CD4-positive, alpha-beta T cell (primary cell): Measurements from ENCODE around the gene ZFYVE27. TPM values are rescaled to one million over a fixed set of nuclear protein-coding genes. Genes with fewer than 3 reads are reported as not detected.

ENCODE experiments used
- ATAC-seq: fragments of 200-7000 bp; cut with Tn5 transposase; one replicate; pipeline ENCODE4 v1.10.0; 2022; ENCODE audit warnings: mild to moderate bottlenecking; ENCODE audit not compliant: poor library complexity
- CTCF ChIA-PET: fragments of 350-600 bp; sonication (Branson Sonifier 250); formaldehyde crosslinking; loops from one replicate; lab custom pipeline; 2021; ENCODE audit warnings: antibody characterized with exemption, inconsistent platforms; lab: Charles Lee
- POLR2A ChIA-PET: fragments of 350-600 bp; sonication (Branson Sonifier 250); formaldehyde crosslinking; loops from one replicate; lab custom pipeline; 2021; ENCODE audit warnings: antibody characterized with exemption, inconsistent platforms; lab: Charles Lee
- DNase-seq, 14 experiments: peaks; one replicate each; pipeline ENCODE4 v3.0.0-alpha.2; 2013 to 2020; ENCODE audit warnings: mixed read lengths in 2 of 14
- H3K27ac ChIP-seq, 2 donors: one replicate each; pipeline versions ENCODE4 v1.5.1 to v1.7.0; 2013; ENCODE audit warnings: low read length in 2 of 2, low read depth in 1 of 2, mild to moderate bottlenecking in 1 of 2
- H3K27me3 ChIP-seq, 2 experiments: 1 replicate in 1 of 2; 2 replicates in 1 of 2; pipeline versions ENCODE4 v1.6.1 to v1.7.0; 2013; ENCODE audit warnings: low read length in 2 of 2, control low read depth in 1 of 2, mild to moderate bottlenecking in 1 of 2, moderate library complexity in 1 of 2; ENCODE audit not compliant: insufficient read depth in 2 of 2, control insufficient read depth in 1 of 2
- H3K36me3 ChIP-seq: one replicate; pipeline ENCODE4 v1.6.1; 2013; ENCODE audit warnings: low read length, control low read depth; ENCODE audit not compliant: insufficient read depth
- H3K4me1 ChIP-seq: one replicate; pipeline ENCODE4 v1.6.1; 2013; ENCODE audit warnings: low read length, control low read depth; ENCODE audit not compliant: insufficient read depth
- H3K4me3 ChIP-seq: one replicate; pipeline ENCODE4 v1.5.1; 2013; ENCODE audit warnings: mild to moderate bottlenecking, low read length, moderate library complexity
- H3K9me3 ChIP-seq, 2 experiments: 1 replicate in 1 of 2; 2 replicates in 1 of 2; pipeline versions ENCODE4 v1.6.1 to v1.7.0; 2013; ENCODE audit warnings: low read length in 2 of 2, mild to moderate bottlenecking in 2 of 2, control low read depth in 1 of 2, moderate library complexity in 1 of 2; ENCODE audit not compliant: control insufficient read depth in 1 of 2, insufficient read depth in 1 of 2
- H3K27ac Mint-ChIP-seq: one replicate; pipeline ENCODE4 v1.8.0; 2020; ENCODE audit warnings: mixed read lengths
- H3K27me3 Mint-ChIP-seq: one replicate; pipeline ENCODE4 v1.8.0; 2021; ENCODE audit warnings: mixed read lengths
- H3K36me3 Mint-ChIP-seq: one replicate; pipeline ENCODE4 v1.8.0; 2021; ENCODE audit warnings: low read depth, mixed read lengths
- H3K4me1 Mint-ChIP-seq: one replicate; pipeline ENCODE4 v1.8.0; 2021; ENCODE audit warnings: low read depth, mixed read lengths
- H3K4me3 Mint-ChIP-seq: one replicate; pipeline ENCODE4 v1.8.0; 2020; ENCODE audit warnings: mild to moderate bottlenecking, mixed read lengths
- H3K9me3 Mint-ChIP-seq: one replicate; pipeline ENCODE4 v1.8.0; 2020; ENCODE audit warnings: mixed read lengths
- intact Hi-C, 2 experiments: fragments of 100-400 bp; cut with DNase I in 1 of 2; cut with micrococcal nuclease in 1 of 2; formaldehyde crosslinking; loops; one replicate each; pipeline versions ENCODE4 v1.15.1 to v1.9.0; 2023 to 2025; cut with DNase I, micrococcal nuclease
- total RNA-seq, 174 experiments: library from RNA in 2 of 174; stranded (reverse) in 2 of 174; gene quantifications; one replicate each; pipeline ENCODE4 v1.2.3 and lab custom pipeline; 2021 to 2026
- TF ChIP-seq, protein P1 (sequence below): fragments of 200-600 bp; IDR thresholded peaks from one replicate; pipeline ENCODE4 v1.8.0; 2022; ENCODE audit warnings: antibody characterized with exemption, mild to moderate bottlenecking

The ZFYVE27 gene
- total RNA-seq, 2 experiments from 2014 or later: 58.4 to 60.6 TPM

DNA sequence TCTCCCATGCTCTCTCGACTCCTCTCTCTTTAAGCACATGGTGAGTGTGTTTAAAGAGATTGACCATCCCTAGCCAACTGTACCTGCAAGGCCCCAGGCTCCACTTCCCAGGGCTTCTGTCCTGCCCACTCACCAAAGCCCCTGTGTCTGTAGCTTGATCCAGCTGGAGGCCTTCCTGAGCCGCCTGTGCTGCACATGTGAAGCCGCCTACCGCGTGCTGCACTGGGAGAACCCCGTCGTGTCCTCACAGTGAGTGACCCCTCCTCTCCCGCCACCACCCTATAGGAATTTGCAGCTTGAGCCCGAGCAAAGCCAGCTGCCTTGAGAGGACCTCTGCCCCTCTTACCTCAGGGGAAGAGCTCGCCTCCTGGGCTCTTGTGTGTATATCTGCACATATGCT, 11.2 kb downstream of the ZFYVE27 start:
- intact Hi-C loops: no loop called here
- H3K9me3 Mint-ChIP-seq: no peaks in the 10 kb centered on the region
- ChIA-PET CTCF (interaction anchor here (0.5 kb wide), 1 partner anchor 48 kb away, joined by 3 read pairs; no protein-coding TSS in a partner anchor), POLR2A (interaction anchor here (1.2 kb wide), 2 partner anchors 11 to 19 kb away, joined by 3 to 5 read pairs; partner anchors contain the start of gene ZFYVE27)
- no peak overlapping the region for H3K4me3 Mint-ChIP-seq
- Histone ChIP-seq H3K9me3 (no peaks in the 10 kb centered on the region), H3K27ac (no peak overlapping the region), H3K27me3 (no peaks in the 10 kb centered on the region), H3K4me1 (no peaks in the 10 kb centered on the region), H3K4me3 (no peak overlapping the region), H3K36me3 (peaks cover 97% of the 10 kb centered on the region)
- peaks cover 9% of the 10 kb centered on the region for H3K4me1 Mint-ChIP-seq
- TF ChIP-seq, protein P1, sequence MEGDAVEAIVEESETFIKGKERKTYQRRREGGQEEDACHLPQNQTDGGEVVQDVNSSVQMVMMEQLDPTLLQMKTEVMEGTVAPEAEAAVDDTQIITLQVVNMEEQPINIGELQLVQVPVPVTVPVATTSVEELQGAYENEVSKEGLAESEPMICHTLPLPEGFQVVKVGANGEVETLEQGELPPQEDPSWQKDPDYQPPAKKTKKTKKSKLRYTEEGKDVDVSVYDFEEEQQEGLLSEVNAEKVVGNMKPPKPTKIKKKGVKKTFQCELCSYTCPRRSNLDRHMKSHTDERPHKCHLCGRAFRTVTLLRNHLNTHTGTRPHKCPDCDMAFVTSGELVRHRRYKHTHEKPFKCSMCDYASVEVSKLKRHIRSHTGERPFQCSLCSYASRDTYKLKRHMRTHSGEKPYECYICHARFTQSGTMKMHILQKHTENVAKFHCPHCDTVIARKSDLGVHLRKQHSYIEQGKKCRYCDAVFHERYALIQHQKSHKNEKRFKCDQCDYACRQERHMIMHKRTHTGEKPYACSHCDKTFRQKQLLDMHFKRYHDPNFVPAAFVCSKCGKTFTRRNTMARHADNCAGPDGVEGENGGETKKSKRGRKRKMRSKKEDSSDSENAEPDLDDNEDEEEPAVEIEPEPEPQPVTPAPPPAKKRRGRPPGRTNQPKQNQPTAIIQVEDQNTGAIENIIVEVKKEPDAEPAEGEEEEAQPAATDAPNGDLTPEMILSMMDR: no peak
- H3K36me3 Mint-ChIP-seq: peaks cover 99% of the 10 kb centered on the region
- H3K27ac Mint-ChIP-seq: no peak overlapping the region
- DNase-seq: no peak
- ATAC-seq: no peak
- H3K27me3 Mint-ChIP-seq: no peaks in the 10 kb centered on the region

GRCh38 chr10:97752956-97753355, 16.0 kb downstream of the ZFYVE27 start:
- Mint-ChIP-seq H3K4me1 (no peaks in the 10 kb centered on the region), H3K4me3 (no peak overlapping the region), H3K36me3 (peaks cover 98% of the 10 kb centered on the region), H3K27ac (no peak overlapping the region), H3K9me3 (no peaks in the 10 kb centered on the region), H3K27me3 (no peaks in the 10 kb centered on the region)
- no peak for DNase-seq
- TF ChIP-seq, protein P1: no peak
- CTCF ChIA-PET: no interaction called here
- Histone ChIP-seq H3K4me3 (no peak overlapping the region), H3K9me3 (no peaks in the 10 kb centered on the region), H3K4me1 (no peaks in the 10 kb centered on the region), H3K27me3 (no peaks in the 10 kb centered on the region), H3K36me3 (peaks cover 98% of the 10 kb centered on the region), H3K27ac (no peak overlapping the region)
- ATAC-seq: no peak
- intact Hi-C loops: loop anchor here in 1 of 2 experiments (10.0 kb wide), 1 partner anchor 292 kb away; no protein-coding TSS in a partner anchor
- POLR2A ChIA-PET: interaction anchor here (1.2 kb wide), 1 partner anchor 66 kb away, joined by 3 read pairs; the partner anchor contains the start of gene AVPI1

- Histone ChIP-seq H3K27me3 (no peaks in the 10 kb centered on the region), H3K9me3 (no peaks in the 10 kb centered on the region), H3K36me3 (peaks cover 87% of the 10 kb centered on the region), H3K4me3 (no peak overlapping the region), H3K4me1 (no peaks in the 10 kb centered on the region), H3K27ac (no peak overlapping the region)
- DNase-seq (no peak), ATAC-seq (no peak)
- Mint-ChIP-seq H3K27me3 (no peaks in the 10 kb centered on the region), H3K36me3 (peaks cover 96% of the 10 kb centered on the region), H3K4me1 (no peaks in the 10 kb centered on the region), H3K9me3 (no peaks in the 10 kb centered on the region), H3K4me3 (no peak overlapping the region), H3K27ac (no peak overlapping the region)
- CTCF ChIA-PET: no interaction called here
- POLR2A ChIA-PET: no interaction called here
- intact Hi-C loops: loop anchor here in 1 of 2 experiments (10.0 kb wide), 1 partner anchor 290 kb away; no protein-coding TSS in a partner anchor
- TF ChIP-seq, protein P1: no peak
These were observed 17.8 kb downstream of the ZFYVE27 start for GRCh38 chr10:97754726-97755125.
